GM12892 (cell line): Measurements from ENCODE around the gene DNAH14.
"Not testable (repeated sequence)": the region's sequence is repeated elsewhere in the genome, so short reads cannot be mapped to it uniquely, and the experiment has no call there.

Source experiments
- DNase-seq: peaks from one replicate; pipeline ENCODE4 v3.0.0; 2011; ENCODE audit not compliant: insufficient read length
- FAIRE-seq: peaks from 2 replicates; lab custom pipeline; 2011; peaks lifted over from hg19 to GRCh38; lab: Jason Lieb, UNC
- POLR2A ChIP-seq: IDR thresholded peaks from 2 replicates; pipeline ENCODE4 v1.6.1; 2011; ENCODE audit warnings: low read depth, low read length, control low read depth
- POLR2AphosphoS5 ChIP-seq: IDR thresholded peaks from 2 replicates; pipeline ENCODE4 v1.6.1; 2011; ENCODE audit warnings: low read depth, low read length, control low read depth
- TAF1 ChIP-seq: IDR thresholded peaks from 2 replicates; pipeline ENCODE4 v1.6.1; 2011; ENCODE audit warnings: low read depth, mild to moderate bottlenecking, control low read depth, low read length, borderline replicate concordance

Gene DNAH14

DNA sequence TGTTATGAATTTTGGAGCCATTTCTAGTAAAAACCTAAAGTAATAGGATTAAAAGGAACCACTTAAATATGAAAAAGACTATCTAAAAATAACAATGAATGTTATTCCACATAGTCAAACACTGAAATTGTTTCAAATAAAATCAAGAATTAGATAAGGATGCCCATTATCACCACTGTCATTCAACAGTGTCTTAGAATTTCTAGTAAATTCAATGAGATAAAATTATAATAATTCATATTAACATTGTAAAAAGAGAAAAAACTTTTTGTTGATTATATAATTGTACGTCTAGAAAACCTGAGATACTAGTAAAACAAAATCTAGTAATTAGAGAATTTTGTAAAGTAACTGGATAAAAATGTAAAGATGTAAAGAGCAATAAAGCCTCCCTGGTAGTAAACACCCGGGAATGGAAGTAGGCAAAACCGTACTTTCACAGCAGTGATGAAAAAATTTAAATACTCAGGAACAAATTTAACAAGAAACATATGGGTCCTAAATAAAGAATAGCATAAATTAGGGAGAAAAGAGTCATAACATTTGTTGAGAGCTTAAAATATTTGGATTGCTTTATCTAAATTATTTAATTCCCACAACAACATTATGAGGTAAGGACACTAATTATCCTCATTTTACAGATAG lies 442.0 kb downstream of the DNAH14 start:
- DNase-seq (no peak), FAIRE-seq (no peak)
- no peak for TF ChIP-seq POLR2AphosphoS5
- no peak for TF ChIP-seq POLR2A
- TF ChIP-seq TAF1: no peak

DNA sequence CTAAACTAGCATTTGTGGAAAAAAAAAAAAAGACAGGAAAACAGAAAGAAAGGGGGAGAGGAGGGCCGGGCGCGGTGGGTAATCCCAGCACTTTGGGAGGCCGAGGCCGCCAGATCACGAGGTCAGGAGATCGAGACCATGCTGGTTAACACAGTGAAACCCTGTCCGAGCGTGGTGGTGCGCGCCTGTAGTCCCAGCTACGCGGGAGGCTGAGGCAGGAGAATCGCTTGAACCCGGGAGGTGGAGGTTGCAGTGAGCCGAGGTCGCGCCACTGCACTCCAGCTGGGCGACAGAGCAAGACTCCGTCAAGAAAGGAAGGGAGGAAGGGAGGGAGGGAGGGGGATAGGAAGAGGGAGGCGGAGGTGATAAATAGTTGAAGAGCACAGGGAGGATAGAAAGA lies 443.7 kb downstream of the DNAH14 start:
- TF ChIP-seq POLR2AphosphoS5 (no peak), POLR2A (no peak), TAF1 (no peak)
- FAIRE-seq (no peak), DNase-seq (no peak)

DNA sequence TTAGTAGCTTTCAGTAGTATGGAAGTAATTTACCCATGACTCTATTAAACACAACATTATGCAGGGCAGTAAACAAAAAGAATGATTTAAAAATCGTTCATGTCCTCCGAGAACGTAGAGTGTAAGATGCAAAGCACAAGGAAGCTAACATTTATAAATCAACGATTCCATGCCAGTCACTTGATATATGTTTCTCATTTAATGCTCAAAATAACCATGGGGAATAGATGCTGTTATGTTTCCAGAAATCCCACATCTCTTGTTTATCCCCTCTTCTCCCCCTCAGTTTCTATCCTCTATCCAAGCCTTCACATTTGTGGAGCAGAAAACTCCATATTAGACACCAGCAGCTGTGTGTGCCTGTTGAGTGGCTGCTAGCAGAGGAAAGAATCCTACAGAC lies 445.5 kb downstream of the DNAH14 start:
- FAIRE-seq (no peak), DNase-seq (no peak)
- TF ChIP-seq POLR2A: no peak
- no peak for TF ChIP-seq POLR2AphosphoS5
- TF ChIP-seq TAF1: no peak

DNA sequence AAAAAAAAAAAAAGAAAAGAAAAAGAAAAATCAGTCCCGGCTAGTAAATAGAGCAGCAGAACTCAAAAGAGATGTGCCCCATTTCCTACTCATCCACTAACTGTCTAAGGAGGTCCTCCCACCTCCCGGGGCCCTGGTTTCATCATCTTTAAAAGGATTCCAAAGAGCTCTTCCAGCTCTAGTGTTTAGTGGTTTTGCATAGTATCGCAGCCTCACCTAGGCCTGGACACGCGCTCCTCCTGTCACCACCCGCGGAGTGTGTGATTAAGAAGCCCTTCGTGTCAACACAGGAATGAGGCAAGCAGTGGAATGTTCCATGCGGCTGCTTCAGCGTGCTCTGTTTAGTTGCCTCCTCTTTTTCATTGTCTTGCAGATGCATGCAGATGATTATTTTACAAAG lies 449.4 kb downstream of the DNAH14 start:
- TF ChIP-seq POLR2AphosphoS5 (no peak), TAF1 (no peak), POLR2A (no peak)
- FAIRE-seq: no peak
- no peak for DNase-seq

DNA sequence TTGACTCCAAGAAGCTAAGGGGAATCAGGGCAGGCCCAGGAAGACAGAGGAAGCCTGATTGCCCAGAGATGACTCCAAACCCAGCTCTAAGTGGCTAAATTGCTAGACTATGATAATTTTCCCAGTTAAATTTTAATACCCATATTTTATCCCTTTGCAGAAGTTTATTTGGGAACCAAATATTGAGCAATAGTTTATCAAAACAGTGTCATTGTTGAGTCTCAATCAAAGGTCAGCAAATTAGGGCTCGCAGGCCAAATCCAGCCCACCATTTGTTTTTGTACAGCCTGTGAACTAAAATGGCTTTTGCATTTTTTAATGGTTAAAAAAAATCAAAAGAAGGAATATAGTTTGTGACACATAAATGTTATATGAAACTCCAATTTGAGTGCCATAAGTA lies 451.2 kb downstream of the DNAH14 start:
- DNase-seq (no peak), FAIRE-seq (no peak)
- TF ChIP-seq TAF1 (no peak), POLR2AphosphoS5 (no peak), POLR2A (no peak)

DNA sequence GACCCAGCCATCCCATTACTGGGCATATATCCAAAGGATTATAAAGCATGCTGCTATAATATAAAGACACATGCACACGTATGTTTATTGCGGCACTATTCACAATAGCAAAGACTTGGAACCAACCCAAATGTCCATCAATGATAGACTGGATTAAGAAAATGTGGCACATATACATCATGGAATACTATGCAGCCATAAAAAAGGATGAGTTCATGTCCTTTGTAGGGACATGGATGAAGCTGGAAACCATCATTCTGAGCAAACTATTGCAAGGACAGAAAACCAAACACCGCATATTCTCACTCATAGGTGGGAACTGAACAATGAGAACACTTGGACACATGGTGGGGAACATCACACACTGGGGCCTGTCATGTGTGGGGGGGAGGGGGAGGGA lies 457.4 kb downstream of the DNAH14 start:
- not testable (repeated sequence) for FAIRE-seq, DNase-seq

DNA sequence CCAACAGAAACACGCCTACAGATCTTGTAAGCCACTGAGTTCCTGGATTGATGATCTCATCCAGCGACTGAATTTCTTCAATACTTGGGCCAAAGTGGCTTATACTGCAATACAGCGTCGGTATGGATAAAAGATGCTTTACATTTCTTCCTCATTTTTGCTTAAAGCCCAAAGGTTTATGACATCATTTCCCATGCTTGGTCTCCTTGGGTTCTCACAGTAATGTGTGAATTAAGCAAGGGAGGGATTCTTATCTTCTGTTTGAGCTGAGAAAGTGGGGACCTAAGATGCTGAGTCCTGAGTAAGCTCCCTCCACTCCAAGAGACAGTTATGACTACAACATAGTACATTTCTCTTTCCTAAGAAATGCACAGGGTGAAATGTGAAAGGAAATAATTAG lies 458.9 kb downstream of the DNAH14 start:
- DNase-seq (no peak), FAIRE-seq (no peak)
- no peak for TF ChIP-seq POLR2AphosphoS5
- no peak for TF ChIP-seq POLR2A
- no peak for TF ChIP-seq TAF1

DNA sequence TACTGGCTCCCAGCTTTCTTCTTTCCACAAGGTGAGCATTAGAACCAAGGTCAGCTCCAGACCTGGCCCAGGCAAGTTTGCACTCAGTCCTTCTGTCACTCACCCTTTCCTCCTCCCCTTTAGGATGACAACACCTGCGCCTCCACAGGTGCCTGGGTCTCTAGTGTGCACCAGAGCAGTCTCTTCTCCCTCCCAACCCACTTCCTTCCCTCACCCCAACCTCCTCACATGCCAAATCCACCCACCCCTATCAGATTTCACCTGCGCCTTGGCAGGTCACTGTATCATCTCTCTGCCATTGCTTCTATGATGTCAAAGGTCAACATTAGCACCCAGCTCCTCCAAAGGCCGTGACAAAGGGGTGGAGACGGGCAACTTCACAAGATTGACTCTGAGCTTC lies 460.4 kb downstream of the DNAH14 start:
- no peak for FAIRE-seq

DNA sequence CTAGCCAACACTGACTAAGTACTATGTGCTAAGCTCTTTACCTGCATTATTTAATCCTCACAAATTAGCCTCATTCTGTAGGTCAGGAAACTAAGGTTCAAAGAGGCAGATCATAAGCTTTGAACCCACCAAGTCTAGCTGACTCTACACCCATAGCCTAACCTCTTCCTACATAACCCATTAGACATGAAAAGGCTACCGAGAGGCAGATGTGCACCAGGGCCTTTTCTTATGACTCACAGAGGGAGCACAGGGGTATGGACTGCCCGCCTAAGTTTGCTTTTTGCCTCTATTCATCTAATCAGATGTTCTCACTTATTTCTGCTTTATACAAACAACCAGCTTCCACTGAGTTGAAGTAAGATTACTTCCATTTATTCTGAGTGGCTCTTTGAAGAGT lies 466.9 kb downstream of the DNAH14 start:
- DNase-seq (no peak), FAIRE-seq (no peak)
- TF ChIP-seq POLR2AphosphoS5: no peak
- TF ChIP-seq POLR2A: no peak
- TF ChIP-seq TAF1: no peak

More for the DNA sequence above, 460.4 kb downstream of the DNAH14 start:
- TF ChIP-seq POLR2A: no peak
- TF ChIP-seq POLR2AphosphoS5: no peak
- no peak for TF ChIP-seq TAF1
- no peak for DNase-seq

DNA sequence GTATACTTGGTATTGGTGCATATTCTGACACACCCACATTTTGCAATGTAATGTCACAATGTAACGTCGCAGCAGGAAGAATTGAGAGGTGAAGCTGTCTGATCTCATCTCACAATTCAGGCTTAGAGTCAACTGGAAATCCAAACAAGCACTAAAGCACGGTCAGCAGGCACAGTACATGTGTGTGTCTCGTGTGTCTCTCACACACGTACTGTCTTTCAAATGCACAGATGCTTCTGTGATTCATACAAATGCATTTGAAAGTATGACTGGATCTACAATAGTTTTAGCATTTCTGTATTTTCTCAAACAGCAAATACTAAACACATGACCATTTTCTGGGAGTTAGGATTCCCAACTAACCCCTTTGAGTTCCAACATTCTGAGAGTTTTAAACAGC lies 471.5 kb downstream of the DNAH14 start:
- DNase-seq (no peak), FAIRE-seq (no peak)
- no peak for TF ChIP-seq TAF1

DNA sequence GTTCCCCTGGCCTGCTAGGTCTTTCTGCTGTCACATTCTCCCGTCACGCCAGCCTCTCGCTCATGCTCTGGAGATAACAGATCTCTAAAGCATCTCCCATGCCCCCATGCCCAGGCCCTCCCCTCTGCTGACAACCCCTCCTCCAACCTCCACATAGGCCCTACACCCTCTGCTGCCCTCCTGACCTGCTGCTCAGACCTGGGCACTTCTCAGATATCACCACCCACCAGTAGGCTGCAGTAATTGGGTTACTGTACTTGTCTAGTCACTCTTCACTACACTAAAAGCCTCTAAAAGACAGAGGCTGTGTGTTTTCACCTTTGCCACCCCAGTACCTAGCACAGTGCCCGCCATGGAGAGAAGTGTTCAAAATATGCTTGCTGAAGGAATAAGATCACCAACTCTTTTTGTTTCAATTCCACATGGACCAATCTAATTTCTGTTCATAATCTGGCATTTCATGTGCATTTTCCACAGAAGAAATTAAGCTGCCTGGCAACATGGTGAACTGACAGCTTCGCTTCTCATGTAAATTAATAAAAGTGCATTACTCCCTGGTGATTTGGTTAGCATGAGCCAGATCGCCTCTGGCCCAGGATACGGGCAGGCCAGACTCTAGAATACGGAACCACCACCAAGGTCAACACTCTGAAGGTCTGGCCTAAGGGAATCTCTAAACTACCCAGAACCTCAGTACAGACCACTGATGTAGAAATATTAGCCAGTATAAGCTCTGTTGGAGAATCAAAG lies 477.7 kb downstream of the DNAH14 start:
- no peak for FAIRE-seq
- DNase-seq: no peak
- TF ChIP-seq POLR2A (no peak), POLR2AphosphoS5 (no peak)

DNA sequence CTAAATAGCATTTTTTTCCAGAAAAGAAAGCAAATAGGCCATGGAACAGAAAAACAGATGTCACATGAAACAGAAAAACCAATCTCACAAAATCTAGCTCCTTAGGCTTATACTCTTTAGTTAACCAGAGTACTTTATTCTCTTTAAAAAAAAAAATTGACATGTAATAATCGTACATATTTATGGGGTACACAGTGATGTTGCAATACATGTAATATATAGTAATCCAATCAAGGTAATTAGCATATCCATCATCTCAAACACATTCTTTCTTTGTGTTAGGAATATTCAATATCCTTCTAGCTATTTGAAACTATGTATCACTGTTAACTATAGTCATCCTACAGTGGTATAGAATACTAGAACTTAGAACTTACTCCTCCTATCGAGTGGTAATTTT lies 478.3 kb downstream of the DNAH14 start:
- no peak for TF ChIP-seq POLR2A
- TF ChIP-seq TAF1: no peak
- TF ChIP-seq POLR2AphosphoS5: no peak
- no peak for DNase-seq
- FAIRE-seq: no peak
